GM20431 (cell line): ENCODE data around the gene PAPSS2.

Source experiments
- in situ Hi-C: fragments of 300-500 bp; cut with MseI, MboI; formaldehyde crosslinking; loops from one replicate; pipeline ENCODE4 v1.15.0; 2020; ENCODE audit warnings: low sequenced_read_pairs; ENCODE audit not compliant: unreplicated experiment

Gene PAPSS2

GRCh38 chr10:87668324-87669074 is 8.8 kb downstream of the PAPSS2 start:
- in situ Hi-C loops: no loop called here

DNA sequence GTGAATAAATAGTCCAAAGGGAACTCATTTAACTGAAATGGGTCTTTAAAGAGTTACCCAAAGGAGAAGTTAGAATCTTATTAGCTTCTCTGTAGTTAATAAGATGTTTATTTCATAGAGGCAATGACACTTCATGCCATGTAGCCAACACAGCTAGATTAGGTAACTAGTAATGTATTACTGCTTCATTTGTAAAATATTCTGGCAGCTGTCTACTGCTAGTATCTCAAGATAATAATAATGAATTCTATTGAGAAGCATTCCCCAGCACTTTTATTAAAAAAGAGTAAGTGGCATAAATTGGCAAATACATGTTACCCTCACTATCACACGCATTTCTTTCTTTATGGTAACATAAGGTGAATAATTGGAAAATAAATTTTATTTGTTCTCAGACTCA is 10.1 kb downstream of the PAPSS2 start:
- in situ Hi-C loops: no loop called here

- in situ Hi-C loops: no loop called here
These were observed 10.9 kb downstream of the PAPSS2 start for GRCh38 chr10:87670586-87670985.

DNA sequence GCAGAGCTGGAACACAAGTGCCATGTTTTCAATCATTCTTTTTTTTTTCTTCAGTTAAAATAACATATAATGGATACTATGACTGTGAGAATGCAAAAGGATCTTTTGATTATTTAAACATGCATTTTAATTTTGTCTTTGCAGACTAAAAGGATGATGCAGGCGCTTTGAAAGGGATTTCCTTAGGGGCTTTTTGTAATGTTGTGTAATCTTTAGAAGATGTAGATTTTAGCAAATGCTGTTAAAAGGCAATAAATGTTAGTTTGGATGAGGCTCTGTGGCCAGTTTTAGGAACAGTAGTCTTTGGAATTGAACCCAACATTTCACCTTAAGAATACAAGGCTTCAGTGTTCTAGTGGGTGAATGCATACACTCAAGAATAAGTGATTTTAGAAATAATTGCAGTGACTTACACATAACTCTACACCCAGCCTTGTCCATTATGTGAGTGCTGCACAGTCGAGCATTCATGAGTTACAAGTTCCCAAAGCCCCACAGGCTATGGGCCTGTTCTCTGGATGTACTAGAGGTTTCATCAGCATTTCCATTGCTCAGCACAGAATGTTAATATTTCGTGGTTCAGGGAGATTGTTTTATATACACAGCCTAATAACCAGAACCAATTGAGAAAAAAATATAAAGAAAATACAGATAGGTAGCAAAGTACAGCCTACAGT is 11.6 kb downstream of the PAPSS2 start:
- in situ Hi-C loops: no loop called here

DNA sequence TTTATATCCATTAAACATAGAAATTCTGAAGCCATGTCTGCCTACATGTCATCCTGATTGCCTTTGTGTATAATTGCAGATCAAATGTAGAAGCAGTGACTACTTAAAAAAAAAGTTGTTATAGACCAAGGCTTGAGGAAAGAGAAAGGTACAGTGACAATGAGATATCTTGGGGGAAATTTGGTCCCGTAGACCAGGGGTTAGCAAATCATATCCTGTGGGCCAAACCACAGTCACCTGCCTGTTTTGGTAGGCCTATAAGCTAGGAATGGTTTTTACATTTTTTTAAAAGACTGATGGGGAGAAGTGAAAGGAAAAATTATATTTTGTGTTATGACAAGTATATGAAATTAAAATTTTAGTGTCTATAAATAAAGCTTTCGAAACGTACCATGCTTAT is 12.9 kb downstream of the PAPSS2 start:
- in situ Hi-C loops: no loop called here

DNA sequence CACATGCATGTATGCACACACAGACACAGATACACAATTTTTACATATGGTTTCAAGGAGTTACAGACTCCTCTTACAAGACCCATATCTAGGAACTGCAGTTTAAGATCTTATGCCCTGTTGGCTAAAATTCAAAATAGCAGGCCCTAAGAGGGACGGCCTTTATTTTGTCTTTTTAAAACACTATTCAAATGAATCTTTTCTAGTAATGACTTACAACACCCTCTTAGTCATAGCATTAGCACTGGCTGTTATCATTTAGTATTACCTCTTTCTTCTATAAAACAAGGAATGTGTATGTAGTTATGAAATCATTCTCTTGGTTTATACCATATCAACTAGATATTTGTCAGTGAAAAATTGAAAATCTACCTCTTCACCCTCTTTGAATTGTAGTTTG is 15.3 kb downstream of the PAPSS2 start:
- in situ Hi-C loops: no loop called here

- in situ Hi-C loops: no loop called here
These were observed 16.0 kb downstream of the PAPSS2 start for GRCh38 chr10:87675396-87676376.

- in situ Hi-C loops: no loop called here
These were observed 17.9 kb downstream of the PAPSS2 start for GRCh38 chr10:87677595-87677994.

GRCh38 chr10:87678302-87678701 is 18.6 kb downstream of the PAPSS2 start:
- in situ Hi-C loops: no loop called here

GRCh38 chr10:87683356-87683755 is 23.7 kb downstream of the PAPSS2 start:
- in situ Hi-C loops: no loop called here

DNA sequence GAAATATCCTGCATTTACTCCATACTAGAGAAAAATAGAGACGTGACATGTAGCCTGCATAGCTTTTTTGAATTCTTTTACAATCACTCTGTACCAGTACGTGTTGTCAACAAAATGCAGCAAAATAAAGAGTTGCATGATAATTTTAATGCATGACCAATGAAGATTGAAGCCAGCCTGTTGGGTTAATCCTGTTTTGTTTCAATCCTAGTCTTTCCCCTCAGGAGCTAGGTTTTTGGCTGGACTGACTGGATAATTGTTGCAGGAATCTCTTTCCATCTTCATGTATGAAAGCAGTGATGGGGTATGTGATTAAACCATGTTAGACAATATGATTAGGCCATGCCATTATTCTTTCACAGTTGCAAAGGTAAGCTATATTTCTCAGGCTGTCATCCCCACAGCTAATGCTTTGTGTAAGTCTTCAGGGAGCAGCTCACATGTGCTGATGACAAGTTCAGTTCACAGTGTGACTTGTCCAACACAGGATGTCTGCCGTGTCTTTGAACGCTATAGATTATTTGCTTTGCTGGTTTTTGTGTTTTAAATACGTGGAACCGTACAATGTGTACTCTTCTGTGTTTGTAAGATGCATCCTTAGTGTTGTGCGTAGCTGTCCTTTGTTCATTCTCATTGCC is 24.4 kb downstream of the PAPSS2 start:
- in situ Hi-C loops: no loop called here

DNA sequence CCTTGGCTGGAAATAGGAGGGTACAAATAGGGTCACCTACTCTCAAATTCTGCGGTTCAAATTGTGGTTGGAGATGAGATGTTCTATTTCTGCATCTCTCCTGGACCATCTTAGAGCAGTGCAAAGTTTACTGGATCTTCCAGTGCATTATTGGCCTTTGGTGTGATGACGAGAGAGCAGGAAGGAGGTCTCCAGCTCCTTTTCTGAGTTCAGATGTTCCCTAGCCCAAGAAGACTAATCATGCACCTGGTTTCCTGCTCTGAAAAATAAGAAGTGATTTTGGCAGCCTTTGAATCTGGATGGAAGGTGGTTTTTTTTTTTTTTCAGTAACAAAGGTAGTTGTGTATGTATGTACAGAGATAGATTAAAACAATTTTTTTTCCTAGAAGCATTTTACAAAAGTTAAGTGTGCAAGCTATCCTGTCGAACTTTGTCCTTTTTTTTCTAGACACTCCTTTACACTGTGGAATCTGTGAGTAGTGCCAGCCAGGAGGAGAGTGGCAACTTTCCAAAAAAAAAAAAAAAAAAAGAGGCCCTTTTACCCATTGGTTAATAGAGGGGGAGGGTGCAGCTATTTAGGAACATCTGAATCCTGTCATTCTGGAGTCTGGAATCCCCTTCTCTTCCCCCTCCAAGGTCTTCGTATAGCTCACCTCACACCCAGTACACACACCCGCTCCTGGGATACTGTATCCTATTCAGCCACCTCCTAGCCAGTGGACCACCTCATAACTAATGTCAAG is 26.3 kb downstream of the PAPSS2 start:
- in situ Hi-C loops: no loop called here

- in situ Hi-C loops: no loop called here
These were observed 31.9 kb downstream of the PAPSS2 start for GRCh38 chr10:87691506-87692070.

DNA sequence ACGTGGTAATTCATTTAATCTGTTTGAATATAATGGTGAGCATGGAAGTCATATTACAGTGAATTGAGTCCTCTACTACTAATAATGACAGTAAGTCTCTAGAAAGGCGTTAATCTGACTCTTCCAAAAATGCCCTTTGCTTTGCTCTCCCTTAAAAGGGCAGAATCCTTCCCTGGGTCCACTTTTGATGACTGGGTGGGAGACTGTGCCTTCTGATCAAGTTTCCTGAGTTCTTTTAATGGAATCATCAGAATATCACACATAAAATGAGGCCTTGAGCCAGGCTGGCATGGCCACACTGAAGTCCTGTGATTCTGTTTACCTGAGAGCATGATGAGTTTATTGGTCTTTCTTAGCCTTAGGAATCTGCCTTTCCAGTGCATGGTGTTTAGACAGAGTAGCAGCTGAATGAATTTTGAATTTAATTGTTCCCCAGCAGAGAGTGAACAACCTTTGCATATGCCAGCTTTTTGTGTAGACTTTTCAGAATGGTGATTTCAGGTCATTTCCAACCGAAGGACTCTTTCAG is 33.3 kb downstream of the PAPSS2 start:
- in situ Hi-C loops: no loop called here

GRCh38 chr10:87694011-87694794 is 34.5 kb downstream of the PAPSS2 start:
- in situ Hi-C loops: no loop called here

GRCh38 chr10:87695074-87695473 is 35.4 kb downstream of the PAPSS2 start:
- in situ Hi-C loops: no loop called here

- in situ Hi-C loops: no loop called here
These were observed 37.5 kb downstream of the PAPSS2 start for GRCh38 chr10:87696922-87697745.
